ENCODE measurements around the gene PCDHGA10. TPM values are rescaled to one million over a fixed set of nuclear protein-coding genes. Genes with fewer than 3 reads are reported as not detected.
A peak's percentile ranks its signal among the peaks of the same experiment; 100 is the strongest.
"Not testable (repeated sequence)": the region's sequence is repeated elsewhere in the genome, so short reads cannot be mapped to it uniquely, and the experiment has no call there.

Gene PCDHGA10
- total RNA-seq, 1 experiment from 2014 or later: 3.7 TPM

- BruUV-seq (replicated peaks): no TSS peak
- H3K4me3 Mint-ChIP-seq (ENCODE audit: low read depth, unreplicated experiment): peak within 1 kb of the TSS; percentile 55
- no peak for DNase-seq
- peaks cover 5% of the 10 kb centered on the region for H3K9me3 Mint-ChIP-seq (ENCODE audit: low read depth, unreplicated experiment)
- TF ChIP-seq, protein P1, sequence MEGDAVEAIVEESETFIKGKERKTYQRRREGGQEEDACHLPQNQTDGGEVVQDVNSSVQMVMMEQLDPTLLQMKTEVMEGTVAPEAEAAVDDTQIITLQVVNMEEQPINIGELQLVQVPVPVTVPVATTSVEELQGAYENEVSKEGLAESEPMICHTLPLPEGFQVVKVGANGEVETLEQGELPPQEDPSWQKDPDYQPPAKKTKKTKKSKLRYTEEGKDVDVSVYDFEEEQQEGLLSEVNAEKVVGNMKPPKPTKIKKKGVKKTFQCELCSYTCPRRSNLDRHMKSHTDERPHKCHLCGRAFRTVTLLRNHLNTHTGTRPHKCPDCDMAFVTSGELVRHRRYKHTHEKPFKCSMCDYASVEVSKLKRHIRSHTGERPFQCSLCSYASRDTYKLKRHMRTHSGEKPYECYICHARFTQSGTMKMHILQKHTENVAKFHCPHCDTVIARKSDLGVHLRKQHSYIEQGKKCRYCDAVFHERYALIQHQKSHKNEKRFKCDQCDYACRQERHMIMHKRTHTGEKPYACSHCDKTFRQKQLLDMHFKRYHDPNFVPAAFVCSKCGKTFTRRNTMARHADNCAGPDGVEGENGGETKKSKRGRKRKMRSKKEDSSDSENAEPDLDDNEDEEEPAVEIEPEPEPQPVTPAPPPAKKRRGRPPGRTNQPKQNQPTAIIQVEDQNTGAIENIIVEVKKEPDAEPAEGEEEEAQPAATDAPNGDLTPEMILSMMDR (IDR thresholded peaks at IDR 0.05; ENCODE audit: unreplicated experiment): no peak
- CTCF ChIA-PET: no interaction called here
- peaks cover 4% of the 10 kb centered on the region for H3K36me3 Mint-ChIP-seq (ENCODE audit: insufficient read depth, unreplicated experiment)
- H3K4me1 Mint-ChIP-seq (ENCODE audit: low read depth, unreplicated experiment): no peaks in the 10 kb centered on the region
- no peak within 1 kb of the TSS for H3K27ac Mint-ChIP-seq (ENCODE audit: unreplicated experiment)
- intact Hi-C loops (cut with micrococcal nuclease; ENCODE audit: unreplicated experiment): no loop called here
- no peaks in the 10 kb centered on the region for H3K27me3 Mint-ChIP-seq (ENCODE audit: unreplicated experiment)
These were observed 30.1 kb upstream of the PCDHGA10 start, which contains the start of gene PCDHGA7 for GRCh38 chr5:141382469-141383294. Gene PCDHGA7, plus strand, starts transcription at chr5:141382742. Its CDS starts 158 bp downstream, at chr5:141382900.

GRCh38 chr5:141383345-141383744, 29.4 kb upstream of the PCDHGA10 start:
- TF ChIP-seq, protein P1 (IDR thresholded peaks at IDR 0.05; ENCODE audit: unreplicated experiment): no peak
- Mint-ChIP-seq H3K27ac (ENCODE audit: unreplicated experiment) (no peak overlapping the region), H3K4me3 (ENCODE audit: low read depth, unreplicated experiment) (no peak overlapping the region), H3K9me3 (ENCODE audit: low read depth, unreplicated experiment) (peaks cover 5% of the 10 kb centered on the region), H3K27me3 (ENCODE audit: unreplicated experiment) (no peaks in the 10 kb centered on the region), H3K4me1 (ENCODE audit: low read depth, unreplicated experiment) (no peaks in the 10 kb centered on the region), H3K36me3 (ENCODE audit: insufficient read depth, unreplicated experiment) (peaks cover 4% of the 10 kb centered on the region)
- no peak for DNase-seq
- BruUV-seq (replicated peaks): no TSS peak
- intact Hi-C loops (cut with micrococcal nuclease; ENCODE audit: unreplicated experiment): no loop called here
- CTCF ChIA-PET: no interaction called here

- no peaks in the 10 kb centered on the region for H3K4me1 Mint-ChIP-seq (ENCODE audit: low read depth, unreplicated experiment)
- H3K36me3 Mint-ChIP-seq (ENCODE audit: insufficient read depth, unreplicated experiment): peaks cover 4% of the 10 kb centered on the region
- H3K9me3 Mint-ChIP-seq (ENCODE audit: low read depth, unreplicated experiment): peaks cover 12% of the 10 kb centered on the region
- CTCF ChIA-PET: no interaction called here
- intact Hi-C loops (cut with micrococcal nuclease; ENCODE audit: unreplicated experiment): no loop called here
- TF ChIP-seq, protein P1 (IDR thresholded peaks at IDR 0.05; ENCODE audit: unreplicated experiment): no peak
- H3K27ac Mint-ChIP-seq (ENCODE audit: unreplicated experiment): no peak overlapping the region
- H3K4me3 Mint-ChIP-seq (ENCODE audit: low read depth, unreplicated experiment): no peak overlapping the region
- no peaks in the 10 kb centered on the region for H3K27me3 Mint-ChIP-seq (ENCODE audit: unreplicated experiment)
- no TSS peak for BruUV-seq (replicated peaks)
- no peak for DNase-seq
These were observed 28.1 kb upstream of the PCDHGA10 start for GRCh38 chr5:141384471-141385267.

DNA sequence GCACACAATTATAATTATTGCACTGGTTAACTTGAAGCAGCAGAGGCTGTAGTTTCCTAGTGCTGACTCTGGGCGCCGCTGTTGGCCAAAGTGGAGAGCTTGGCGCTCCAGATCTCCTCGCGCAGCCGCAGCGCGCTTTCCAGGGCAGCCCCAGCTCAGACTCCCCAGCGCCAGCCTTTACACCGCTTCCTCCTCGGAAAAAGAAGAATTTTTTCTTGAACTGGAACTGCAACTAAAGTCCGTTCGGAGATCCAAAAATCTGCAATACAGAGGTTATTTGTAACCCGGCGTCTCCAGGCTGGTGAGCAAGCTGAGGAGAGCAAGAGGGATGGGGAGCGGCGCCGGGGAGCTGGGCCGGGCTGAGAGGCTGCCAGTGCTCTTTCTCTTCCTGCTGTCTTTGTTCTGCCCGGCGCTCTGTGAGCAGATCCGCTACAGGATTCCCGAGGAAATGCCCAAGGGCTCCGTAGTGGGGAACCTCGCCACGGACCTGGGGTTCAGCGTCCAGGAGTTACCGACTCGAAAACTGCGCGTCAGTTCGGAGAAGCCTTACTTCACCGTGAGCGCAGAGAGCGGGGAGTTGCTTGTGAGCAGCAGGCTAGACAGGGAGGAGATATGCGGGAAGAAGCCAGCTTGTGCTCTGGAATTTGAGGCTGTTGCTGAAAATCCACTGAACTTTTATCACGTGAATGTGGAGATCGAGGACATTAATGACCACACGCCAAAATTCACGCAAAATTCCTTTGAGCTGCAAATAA, 25.1 kb upstream of the PCDHGA10 start, which contains the start of gene PCDHGB4:
TSS of gene PCDHGB4 (plus strand) at position 142 of the 755 bp plus-strand sequence. CDS start at position 329, 187 bp downstream.
- peak; percentile 54 for DNase-seq
- H3K27ac Mint-ChIP-seq (ENCODE audit: unreplicated experiment); BruUV-seq (replicated peaks); H3K27me3 Mint-ChIP-seq (ENCODE audit: unreplicated experiment); H3K4me1 Mint-ChIP-seq (ENCODE audit: low read depth, unreplicated experiment); H3K36me3 Mint-ChIP-seq (ENCODE audit: insufficient read depth, unreplicated experiment); intact Hi-C loops (cut with micrococcal nuclease; ENCODE audit: unreplicated experiment): not testable (repeated sequence)
- H3K9me3 Mint-ChIP-seq (ENCODE audit: low read depth, unreplicated experiment): peaks cover 16% of the 10 kb centered on the region
- CTCF ChIA-PET: interaction anchor here (0.6 to 1.1 kb wide), 2 partner anchors 177 to 204 kb away, joined by 5 to 6 read pairs; no protein-coding TSS in a partner anchor
- peak within 1 kb of the TSS; percentile 64 for H3K4me3 Mint-ChIP-seq (ENCODE audit: low read depth, unreplicated experiment)
- TF ChIP-seq, protein P1 (IDR thresholded peaks at IDR 0.05; ENCODE audit: unreplicated experiment): peak; percentile 14

All from Calu3 (cell line).